Ureter (tissue), 1 donor: ENCODE measurements around the gene DNAJC1. TPM values are rescaled to one million over a fixed set of nuclear protein-coding genes. Genes with fewer than 3 reads are reported as not detected.
"Not testable (repeated sequence)": the region's sequence is repeated elsewhere in the genome, so short reads cannot be mapped to it uniquely, and the experiment has no call there.

Experiments used
- DNase-seq: peaks from one replicate; pipeline ENCODE4 v3.0.0-alpha.2; 2020; ENCODE audit warnings: low spot score
- total RNA-seq: library from RNA; stranded (reverse); gene quantifications from one replicate; pipeline ENCODE4 v1.2.4, GENCODE V29; 2023
- donor health status: DM: yes; HTN: yes; CAD: no.

The DNAJC1 gene
- total RNA-seq, 1 donor from 2014 or later = 31.9 TPM

DNA sequence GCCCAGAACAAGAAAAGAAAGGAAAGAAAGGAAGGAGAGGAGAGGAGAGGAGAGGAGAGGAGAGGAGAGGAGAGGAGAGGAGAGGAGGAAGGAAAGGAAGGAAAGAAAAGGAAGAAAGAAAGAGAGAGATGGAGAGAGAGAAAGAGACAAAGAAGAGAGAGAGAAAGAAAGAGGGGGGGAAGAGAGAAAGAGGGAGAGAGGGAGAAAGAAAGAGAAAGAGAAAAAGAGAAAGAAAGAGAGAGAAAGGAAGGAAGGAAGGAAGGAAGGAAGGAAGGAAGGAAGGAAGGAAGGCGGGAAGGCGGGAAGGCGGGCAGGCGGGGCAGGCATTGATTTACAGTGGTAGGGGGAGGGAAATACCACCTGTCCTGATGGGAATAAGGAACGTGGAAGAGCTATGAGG lies 92.7 kb downstream of the DNAJC1 start:
- no peak for DNase-seq

DNA sequence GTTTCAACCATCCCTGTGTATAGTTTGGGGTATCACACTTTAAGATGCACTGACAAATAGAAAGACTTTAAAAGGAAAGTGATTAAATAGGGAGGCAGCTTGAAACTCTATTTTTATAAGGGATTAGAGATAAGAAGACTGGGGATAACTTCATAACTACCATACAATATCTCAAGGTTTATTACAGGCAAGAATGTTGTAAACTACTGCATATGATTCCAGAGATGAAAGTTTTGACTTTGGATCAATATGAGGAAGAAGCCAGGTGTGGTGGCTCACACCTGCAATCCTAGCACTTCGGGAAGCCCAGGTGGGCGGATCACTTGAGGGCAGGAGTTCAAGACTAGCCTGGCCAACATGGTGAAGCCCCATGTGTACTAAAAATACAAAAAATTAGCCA lies 96.1 kb downstream of the DNAJC1 start:
- DNase-seq = no peak

DNA sequence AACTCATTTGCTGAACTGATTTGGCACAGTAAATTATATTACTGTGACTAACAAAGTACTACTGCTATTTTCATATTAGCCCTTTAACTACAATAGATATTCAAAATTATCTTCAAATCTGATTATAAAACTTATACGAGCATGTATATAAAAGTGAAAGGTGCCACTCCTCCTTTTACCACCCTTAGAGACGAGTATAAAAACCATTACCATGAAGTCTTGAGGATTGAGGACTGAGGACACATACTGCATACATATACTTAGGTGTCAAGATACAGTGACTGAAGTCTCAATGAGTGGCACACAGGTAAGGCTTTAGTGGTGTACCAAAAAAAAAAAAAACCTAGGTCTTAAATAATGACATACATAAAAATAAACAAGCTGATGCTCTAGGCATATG lies 98.6 kb downstream of the DNAJC1 start:
- no peak for DNase-seq

DNA sequence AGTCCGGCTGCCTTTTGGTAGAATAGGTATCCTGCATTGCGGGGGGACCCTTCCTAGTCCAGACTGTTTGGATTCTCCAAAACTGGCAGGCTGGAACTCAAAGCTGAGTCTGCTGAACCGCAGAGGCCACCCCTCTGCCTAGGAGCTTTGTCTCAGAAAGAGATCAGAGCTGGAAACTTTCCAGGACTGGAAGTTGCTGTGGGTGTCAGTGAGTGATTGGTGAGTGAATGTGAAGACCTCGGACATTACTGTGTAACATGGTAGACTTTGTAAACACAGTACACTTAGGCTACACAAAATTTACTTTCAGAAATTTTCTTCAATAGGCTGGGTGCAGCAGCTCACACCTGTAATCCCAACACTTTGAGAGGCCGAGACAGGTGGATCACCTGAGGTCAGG lies 103.8 kb downstream of the DNAJC1 start:
- no peak for DNase-seq

DNA sequence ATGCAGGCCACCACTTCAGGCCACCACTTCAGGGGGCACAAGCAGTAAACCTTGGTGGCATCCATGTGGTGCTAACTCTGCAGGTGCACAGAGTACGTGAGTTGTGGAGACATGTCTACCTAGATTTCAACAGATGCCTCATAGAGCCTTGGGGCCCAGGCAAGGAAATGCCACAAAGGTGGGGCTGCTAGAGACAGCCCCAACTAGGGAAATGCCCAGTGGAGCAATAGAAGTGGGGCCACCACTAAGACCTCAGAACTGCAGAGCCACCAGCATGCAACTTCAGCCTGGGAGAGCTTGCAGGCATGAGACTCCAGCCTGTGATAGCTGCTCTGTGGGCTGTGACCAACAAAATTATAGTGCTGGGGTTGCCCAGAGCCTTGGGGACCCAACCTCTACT lies 107.6 kb downstream of the DNAJC1 start:
- no peak for DNase-seq

DNA sequence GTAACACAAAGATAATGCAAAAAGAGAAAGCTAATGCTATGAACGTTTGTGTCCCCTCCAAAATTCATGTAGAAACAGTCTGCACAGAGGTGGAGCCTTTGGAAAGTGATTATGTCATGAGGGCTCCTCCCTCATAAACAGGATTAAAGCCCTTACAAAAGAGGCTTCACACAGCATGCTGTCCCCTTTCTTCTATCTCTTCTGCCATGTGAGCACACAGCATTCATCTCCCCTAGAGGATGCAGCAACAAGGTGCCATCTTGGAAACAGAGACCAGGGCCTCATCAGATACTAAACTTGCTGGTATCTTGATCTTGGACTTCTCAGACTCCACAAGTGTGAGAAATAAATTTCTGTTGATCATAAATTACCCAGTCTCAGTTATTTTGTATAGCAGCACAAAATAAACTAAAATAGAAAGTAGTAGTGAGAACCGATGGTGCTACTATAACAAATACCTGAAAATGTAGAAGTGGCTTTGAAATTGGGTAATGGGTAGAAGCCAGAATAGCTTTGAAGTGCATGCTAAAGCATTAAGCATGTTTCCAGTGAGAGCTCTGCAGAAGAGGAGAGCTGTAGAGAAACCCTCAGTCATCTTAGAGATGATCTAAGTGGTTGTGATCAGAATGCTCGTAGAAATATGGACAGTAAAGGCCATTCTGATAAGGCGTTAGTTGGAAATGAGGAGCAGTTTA lies 108.7 kb downstream of the DNAJC1 start:
- DNase-seq = no peak

DNA sequence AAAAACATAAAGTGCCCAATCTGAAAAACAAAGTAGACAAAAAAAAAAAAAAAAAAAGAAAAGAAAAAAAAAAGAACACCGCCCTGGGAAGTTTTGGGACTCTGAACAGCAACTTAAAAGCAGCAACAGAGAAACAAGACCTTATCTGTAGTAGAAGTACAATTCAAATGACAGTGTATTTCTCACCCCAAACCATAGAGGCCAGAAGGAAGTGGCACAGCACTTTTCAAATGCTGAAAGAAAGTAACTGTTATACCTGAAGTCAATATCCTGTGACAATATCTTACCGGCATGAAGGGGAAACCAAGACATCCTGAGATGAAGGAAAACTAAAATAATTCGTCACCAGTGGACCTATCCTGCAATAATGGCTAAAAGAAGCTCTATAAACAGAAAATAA lies 112.1 kb downstream of the DNAJC1 start:
- DNase-seq = no peak

DNA sequence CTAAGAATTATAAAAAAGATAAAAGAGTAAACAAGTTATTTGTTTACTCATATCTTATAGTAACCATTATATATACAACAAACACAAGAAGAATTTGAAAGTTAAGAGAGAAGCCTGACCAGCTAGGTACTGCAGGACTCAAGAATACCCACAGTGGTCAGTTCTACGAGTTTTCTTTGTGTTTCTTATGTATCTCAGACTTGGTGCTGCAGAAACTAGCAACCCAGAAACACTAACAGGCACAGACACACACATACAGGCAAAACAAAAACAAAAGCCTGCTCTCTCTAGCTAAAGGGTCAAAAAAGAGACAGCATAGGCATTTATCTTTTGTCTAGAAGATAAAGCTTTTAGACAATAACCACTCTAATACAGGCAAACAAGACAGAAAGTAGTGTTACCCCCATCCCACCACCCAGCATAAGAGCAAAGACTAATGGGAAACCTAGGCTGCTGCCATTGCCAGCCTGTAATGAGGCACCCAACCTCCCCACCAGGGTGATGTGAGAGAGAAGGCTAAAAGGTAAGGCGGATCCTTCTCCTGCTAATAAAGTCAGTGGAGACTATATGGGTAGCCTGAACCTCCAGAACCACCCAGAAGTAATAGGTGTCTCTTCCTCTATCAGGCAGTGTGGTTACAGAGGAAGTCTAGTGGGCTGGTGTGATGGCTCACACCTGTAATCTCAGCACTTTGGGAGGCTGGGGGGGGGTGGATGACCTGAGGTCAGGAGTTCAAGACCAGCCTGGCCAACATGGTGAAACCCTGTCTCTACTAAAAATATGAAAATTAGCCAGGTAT lies 113.9 kb downstream of the DNAJC1 start:
- no peak for DNase-seq

DNA sequence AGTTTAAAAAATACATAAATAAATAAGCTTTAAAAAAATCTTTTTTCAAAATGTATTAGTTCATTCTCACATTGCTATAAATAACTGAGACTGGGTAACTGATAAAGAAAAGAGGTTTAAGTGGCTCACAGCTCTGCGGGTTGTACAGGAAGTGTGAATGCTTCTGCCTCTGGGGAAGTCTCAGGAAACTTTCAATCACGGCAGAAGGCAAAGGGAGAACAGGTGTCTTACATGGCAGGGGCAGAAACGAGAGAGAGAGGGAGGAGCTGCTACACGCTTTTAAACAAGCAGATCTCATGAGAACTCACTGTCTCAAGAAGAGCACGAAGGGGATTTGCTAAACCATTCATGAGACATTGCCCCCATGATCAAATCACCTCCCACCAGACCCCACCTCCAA lies 114.6 kb downstream of the DNAJC1 start:
- no peak for DNase-seq

DNA sequence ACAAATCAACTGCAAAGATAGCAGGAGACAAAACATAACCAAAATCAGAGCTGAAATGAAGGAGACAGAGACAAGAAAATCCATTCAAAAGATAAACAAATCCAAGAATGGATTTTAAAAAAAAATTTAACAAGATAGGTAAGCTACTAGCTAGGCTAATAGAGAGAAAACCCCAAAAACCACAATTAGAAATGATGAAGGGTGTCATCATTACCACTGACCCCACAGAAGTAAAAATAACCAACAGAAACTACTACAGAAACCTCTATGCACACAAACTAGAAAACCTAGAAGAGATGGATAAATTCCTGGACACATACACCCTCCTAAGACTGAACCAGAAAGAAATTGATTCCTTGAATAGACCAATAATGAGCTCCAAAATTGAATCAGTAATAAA lies 117.6 kb downstream of the DNAJC1 start:
- DNase-seq = no peak

DNA sequence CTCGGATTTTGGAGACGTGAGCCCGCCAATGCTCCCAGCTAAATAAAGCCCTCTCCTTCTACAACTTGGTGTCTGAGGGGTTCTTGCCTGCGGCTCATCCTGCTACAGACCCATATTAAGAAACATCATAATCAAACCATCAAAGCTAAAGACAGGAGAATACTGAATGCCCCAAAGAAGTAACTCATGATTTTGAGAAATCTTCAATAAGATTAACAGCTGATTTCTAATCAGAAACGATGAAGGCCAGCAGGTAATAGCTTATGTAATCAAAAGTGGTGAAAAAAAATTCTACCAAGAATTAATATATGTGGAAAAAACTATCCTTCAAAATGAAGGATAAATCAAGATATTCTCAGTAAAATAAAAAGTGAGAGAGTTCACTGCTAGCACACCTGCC lies 130.3 kb downstream of the DNAJC1 start:
- no peak for DNase-seq

DNA sequence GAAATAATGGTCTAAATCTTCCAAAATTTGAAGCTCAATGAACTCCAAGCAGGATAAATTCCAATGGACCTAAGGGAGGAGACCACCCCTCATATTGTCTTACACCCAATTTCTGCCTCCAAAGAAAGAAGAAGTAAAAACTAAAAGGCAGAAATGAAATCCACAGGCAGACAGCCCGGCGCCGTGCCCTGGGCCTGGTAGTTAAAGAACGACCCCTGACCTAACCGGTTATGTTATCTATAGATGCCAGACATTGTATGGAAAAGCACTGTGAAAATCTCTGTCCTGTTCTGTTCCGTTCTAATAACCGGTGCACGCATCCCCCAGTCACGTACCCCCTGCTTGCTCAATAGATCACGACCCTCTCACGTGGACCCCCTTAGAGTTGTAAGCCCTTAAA lies 130.8 kb downstream of the DNAJC1 start:
- DNase-seq = not testable (repeated sequence)

DNA sequence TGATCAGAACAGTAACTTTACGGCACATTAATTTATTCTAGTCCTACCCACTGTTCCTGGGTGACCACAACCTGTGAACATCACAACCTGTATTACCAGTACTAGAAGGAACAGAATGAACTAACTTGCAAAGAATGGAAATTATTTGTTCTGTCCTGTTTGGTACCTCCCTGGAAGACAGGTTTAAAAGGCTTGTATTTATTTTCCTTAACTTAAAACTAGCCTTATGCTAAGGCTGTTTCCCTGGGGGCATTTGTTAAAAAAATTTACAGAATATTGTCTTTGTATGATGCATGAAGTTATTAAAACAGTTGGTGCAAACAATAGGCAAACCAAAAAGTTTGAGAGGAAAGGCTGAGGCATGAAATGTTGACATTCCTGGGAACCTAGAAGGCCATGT lies 132.7 kb downstream of the DNAJC1 start:
- DNase-seq = no peak

DNA sequence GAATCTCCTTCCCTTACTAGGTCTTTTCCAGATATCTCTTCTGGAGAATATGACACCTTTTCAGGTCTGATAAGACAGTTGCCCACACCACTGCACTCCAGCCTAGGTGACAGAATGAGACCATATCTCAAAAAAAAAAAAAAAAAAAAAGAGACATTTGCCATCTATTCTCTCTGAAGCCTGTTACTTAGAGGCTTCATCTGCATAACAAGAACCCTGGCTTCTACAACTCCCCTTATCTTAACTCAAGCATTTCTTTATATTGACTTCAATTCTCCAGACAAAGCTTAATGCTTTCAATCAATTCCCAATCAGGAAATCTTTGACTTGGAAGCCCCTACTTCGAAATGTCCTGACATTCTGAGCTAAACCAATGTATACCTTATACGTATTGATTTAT lies 134.4 kb downstream of the DNAJC1 start:
- DNase-seq = not testable (repeated sequence)

DNA sequence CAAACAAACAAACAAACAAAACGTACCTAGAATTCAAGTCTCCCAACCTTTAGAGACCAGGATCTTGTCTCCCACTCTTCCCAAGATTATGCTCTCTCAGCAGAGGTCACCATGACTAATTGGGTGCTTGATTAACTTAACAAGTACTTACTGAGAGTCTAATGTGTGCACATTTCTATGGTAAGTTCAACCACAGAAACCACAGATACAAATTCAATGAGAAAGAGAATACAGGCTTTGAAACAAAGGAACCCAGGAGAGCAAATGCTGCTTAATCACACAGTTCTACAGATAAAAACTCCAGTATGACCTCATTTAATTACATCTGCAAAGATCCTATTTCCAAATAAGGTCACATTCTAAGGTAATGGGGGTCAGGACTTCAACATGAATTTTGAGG lies 142.8 kb downstream of the DNAJC1 start:
- no peak for DNase-seq

DNA sequence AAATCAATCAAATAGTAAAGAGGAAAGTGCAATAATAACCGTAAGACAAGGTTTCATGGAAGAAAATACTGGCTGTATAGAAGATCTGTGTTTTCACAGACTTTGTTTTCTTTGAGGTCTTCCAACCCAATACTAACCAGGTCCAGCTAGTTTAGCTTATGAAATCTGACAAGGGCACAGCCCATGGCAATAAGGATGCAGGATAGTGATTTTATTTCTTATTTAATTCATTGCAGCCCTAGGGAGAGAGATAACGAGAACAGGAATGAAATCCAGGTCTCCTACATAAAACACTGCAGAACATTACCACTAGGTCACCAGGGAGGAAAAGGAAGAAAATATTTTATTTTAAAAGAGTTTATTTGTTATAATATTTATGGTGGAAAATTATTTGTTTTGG lies 145.1 kb downstream of the DNAJC1 start:
- no peak for DNase-seq

DNA sequence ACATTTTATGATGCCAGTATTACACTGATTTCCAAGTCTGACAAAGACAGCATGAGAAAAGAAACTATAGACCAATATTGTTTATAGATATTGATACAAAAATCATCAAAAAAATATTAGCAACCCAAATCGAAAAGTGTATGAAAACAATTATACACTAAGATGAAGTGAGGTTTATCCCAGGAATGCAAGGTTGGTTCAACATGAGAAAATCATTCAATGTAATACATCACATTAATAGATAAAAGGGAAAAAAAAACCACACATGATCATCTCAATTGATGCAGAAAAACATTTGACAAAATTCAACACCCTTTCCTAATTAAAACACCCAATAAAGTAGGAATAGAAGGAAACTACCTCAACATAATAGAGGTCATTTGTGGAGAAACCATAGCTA lies 153.9 kb downstream of the DNAJC1 start:
- no peak for DNase-seq

DNA sequence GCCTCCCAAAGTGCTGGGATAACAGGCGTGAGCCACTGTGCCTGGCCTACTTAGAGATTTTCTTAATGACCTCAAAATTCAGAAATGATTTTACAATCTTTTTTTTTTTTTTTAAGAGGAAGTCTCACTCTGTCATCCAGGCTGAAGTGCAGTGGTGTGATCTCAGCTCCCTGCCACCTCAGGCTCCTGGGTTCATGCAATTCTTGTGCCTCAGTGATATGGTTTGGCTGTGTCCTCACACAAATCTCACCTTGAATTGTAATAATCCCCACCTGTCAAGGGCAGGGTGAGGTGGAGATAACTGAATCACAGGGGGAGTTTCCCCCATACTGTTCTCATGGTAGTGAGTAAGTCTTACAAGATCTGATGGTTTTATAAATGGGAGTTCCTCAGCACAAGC lies 159.9 kb downstream of the DNAJC1 start:
- DNase-seq = no peak

DNA sequence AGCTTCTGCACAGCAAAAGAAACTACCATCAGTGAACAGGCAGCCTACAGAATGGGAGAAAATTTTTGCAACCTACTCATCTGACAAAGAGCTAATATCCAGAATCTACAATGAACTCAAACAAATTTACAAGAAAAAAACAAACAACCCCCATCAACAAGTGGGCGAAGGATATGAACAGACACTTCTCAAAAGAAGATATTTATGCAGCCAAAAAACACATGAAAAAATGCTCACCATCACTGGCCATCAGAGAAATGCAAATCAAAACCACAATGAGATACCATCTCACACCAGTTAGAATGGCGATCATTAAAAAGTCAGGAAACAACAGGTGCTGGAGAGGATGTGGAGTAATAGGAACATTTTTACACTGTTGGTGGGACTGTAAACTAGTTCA lies 162.3 kb downstream of the DNAJC1 start:
- DNase-seq = not testable (repeated sequence)

DNA sequence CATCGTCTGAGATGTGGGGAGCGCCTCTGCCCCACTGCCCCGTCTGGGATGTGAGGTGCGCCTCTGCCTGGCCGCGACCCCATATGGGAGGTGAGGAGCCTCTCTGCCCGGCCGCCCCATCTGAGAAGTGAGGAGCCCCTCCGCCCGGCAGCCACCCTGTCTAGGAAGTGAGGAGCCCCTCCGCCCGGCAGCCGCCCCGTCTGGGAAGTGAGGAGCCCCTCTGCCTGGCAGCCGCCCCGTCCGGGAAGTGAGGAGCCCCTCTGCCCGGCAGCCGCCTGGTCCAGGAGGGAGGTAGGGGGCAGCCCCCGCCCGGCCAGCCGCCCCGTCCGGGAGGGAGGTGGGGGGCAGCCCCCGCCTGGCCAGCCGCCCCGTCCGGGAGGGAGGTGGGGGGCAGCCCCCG lies 166.0 kb downstream of the DNAJC1 start:
- not testable (repeated sequence) for DNase-seq

DNA sequence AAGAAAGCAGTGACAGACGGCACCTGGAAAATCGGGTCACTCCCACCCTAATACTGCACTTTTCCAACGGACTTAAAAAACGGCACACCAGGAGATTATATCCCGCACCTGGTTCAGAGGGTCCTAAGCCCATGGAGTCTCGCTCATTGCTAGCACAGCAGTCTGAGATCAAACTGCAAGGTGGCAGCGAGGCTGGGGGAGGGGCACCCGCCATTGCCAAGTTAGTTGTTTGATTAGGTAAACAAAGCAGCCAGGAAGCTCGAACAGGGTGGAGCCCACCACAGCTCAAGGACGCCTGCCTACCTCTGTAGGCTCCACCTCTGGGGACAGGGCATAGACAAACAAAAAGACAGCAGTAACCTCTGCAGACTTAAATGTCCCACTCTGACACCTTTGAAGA lies 169.0 kb downstream of the DNAJC1 start:
- not testable (repeated sequence) for DNase-seq

DNA sequence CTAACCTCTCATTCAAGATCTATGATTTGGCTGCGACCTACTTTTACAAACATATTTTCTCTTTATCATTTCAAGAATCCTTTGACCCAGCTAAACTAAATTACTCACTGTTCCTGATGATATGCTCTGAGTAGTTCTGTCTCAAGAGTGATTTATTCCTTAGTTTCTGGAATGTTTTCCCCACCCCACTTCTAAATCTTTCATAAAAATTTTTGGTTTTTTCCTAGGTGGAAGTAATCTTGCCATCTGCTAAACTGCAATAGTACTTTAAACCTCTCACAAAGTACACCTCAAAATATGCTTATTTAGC lies 170.8 kb downstream of the DNAJC1 start:
- DNase-seq = no peak

DNA sequence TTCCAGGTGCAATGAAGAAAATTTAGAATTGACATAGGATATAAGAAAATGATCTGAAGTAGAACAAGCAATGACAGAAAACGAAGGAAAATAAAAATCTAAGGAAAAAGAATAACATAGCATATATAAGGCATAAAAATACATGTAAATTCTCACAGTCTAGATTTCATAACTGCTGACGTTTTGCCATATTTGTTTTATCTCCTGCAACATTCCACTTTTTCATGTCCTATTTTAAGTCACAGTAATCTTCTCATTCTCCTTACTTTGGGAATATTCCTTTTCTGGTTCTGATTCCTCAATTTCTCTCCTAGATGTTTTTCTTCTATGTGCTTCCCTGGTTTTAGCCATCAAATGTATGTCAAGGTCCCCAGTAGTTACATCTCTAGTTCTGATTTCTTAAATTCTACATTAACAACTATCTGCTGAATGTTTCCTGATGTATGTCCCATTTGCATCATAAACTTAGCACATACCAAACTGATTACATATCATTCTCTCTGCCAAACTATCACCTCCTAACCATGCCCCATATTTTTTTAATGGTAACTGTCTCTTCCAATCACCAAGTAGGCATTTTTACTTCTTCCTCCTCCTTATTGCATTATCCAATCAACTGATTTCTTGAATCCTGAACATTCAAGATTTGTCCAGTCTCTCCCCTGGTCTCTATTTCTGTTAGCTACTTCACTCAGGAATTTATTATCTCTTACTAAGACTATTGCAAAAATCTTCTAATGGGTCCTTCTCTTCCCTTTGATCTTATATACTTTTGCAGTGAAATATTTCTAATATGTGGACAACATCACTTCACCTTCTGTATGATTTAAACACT lies 171.3 kb downstream of the DNAJC1 start:
- DNase-seq = no peak
